ENCODE results near the gene PCARE. TPM values are rescaled to one million over a fixed set of nuclear protein-coding genes. Genes with fewer than 3 reads are reported as not detected.

The PCARE gene
- total and polyA plus RNA-seq, 2 of the 8 experiments (the other 6 are each of a cell fraction or from before 2014, with no cell fraction given), result not detected

DNA sequence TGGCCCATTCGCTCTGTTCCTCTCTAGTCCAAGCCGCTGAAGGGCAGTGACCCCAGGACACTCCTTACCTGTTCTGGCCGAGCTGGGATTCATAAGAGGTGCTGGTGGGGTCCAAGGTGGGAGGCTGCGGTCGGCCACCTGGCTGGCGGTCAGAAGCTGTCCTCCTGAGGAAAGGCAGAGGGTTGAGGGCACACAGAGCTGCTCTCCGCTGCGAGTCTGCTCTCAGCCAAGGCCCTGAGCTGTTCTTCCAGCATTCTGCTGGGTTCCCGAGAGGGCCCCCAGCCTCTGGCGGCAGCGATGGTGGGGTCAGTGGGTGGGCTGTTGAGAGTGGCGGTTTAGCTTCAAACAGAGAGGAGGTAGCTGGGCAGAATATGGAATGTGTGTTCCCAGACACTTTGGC, 3.8 kb downstream of the PCARE start:
- Histone ChIP-seq H2BK20ac (ENCODE audit: low read length) (no peak overlapping the region), H3K14ac (ENCODE audit: insufficient read length) (no peak overlapping the region), H2BK15ac (ENCODE audit: low read length) (no peak overlapping the region), H3K4me3 (ENCODE audit: extremely low read depth in 1 of 4, insufficient read depth in 2 of 4, low read depth in 3 of 4, low read length in 4 of 4) (no peak overlapping the region), H3K27ac (ENCODE audit: low read depth, low read length) (no peak overlapping the region), H2BK5ac (ENCODE audit: low read depth, low read length) (no peak overlapping the region), H2BK12ac (ENCODE audit: low read depth, low read length) (no peak overlapping the region), H3K23me2 (ENCODE audit: low read depth, low read length) (no peaks in the 10 kb centered on the region), H4K5ac (ENCODE audit: insufficient read length, low read depth, low read length) (no peak overlapping the region), H4K91ac (replicated peaks; ENCODE audit: insufficient read length, low read length) (no peak overlapping the region), H4K8ac (ENCODE audit: extremely low read depth, insufficient read depth, low read length) (no peak overlapping the region), H3K56ac (replicated peaks; ENCODE audit: insufficient read length, low read depth, low read length) (no peak overlapping the region), H3K4me1 (replicated peaks in 1 of 4; ENCODE audit: control insufficient read depth in 3 of 4, insufficient read depth in 4 of 4, low read length in 3 of 4) (no peaks in the 10 kb centered on the region; a peak in 3 of 7 replicates), H4K20me1 (replicated peaks in 1 of 2; ENCODE audit: control insufficient read depth in 1 of 2, insufficient read depth in 2 of 2, low read length in 2 of 2) (no peaks in the 10 kb centered on the region), H3K9me3 (ENCODE audit: insufficient read depth in 2 of 2, low read depth in 1 of 2, low read length in 1 of 2) (no peaks in the 10 kb centered on the region), H2AFZ (ENCODE audit: low read length) (no peak overlapping the region), H3K27me3 (replicated peaks in 1 of 4; ENCODE audit: control insufficient read depth in 3 of 4, extremely low read depth in 1 of 4, insufficient read depth in 3 of 4, low read length in 3 of 4) (no peaks in the 10 kb centered on the region), H3K18ac (ENCODE audit: extremely low read depth, low read length) (no peak overlapping the region), H2AK5ac (ENCODE audit: low read depth, low read length) (no peak overlapping the region), H3K4me2 (ENCODE audit: insufficient read depth in 1 of 2, low read depth in 2 of 2, low read length in 2 of 2) (no peak overlapping the region), H3K36me3 (ENCODE audit: control insufficient read depth in 2 of 4, insufficient read depth in 4 of 4, low read length in 3 of 4) (no peaks in the 10 kb centered on the region), H3K9ac (replicated peaks in 1 of 4; ENCODE audit: extremely low read depth in 1 of 4, low read depth in 3 of 4, low read length in 3 of 4) (no peak overlapping the region), H3K79me1 (ENCODE audit: low read depth, low read length) (no peaks in the 10 kb centered on the region), H3K79me2 (ENCODE audit: control insufficient read depth in 1 of 2, insufficient read depth in 2 of 2, low read length in 2 of 2) (no peaks in the 10 kb centered on the region), H3K4ac (replicated peaks; ENCODE audit: insufficient read length, low read depth, low read length) (no peak overlapping the region), H3K23ac (ENCODE audit: insufficient read length) (no peak overlapping the region), H2BK120ac (replicated peaks; ENCODE audit: low read depth, low read length) (no peak overlapping the region)
- ChIA-PET CTCF (ENCODE audit: partially characterized antibody) (interaction anchor here (1.0 to 1.1 kb wide), 2 partner anchors 9 to 30 kb away, joined by 3 read pairs; no protein-coding TSS in a partner anchor), POLR2A (ENCODE audit: partially characterized antibody) (no interaction called here)
- TF ChIP-seq CBX5 (IDR thresholded peaks at IDR 0.05; ENCODE audit: low read depth, low read length), result no peak
- no peak for TF ChIP-seq EP300 (IDR thresholded peaks at IDR 0.05; ENCODE audit: borderline replicate concordance in 1 of 2, low read depth in 2 of 2, low read length in 2 of 2)
- TF ChIP-seq TAF1 (IDR thresholded peaks at IDR 0.05; ENCODE audit: low read depth, low read length), result no peak
- TF ChIP-seq ZNF274 (IDR thresholded peaks at IDR 0.05; ENCODE audit: borderline replicate concordance, extremely low read depth, low read length), result no peak
- no peak for TF ChIP-seq NANOG (IDR thresholded peaks at IDR 0.05; ENCODE audit: insufficient read depth, low read depth, low read length, poor library complexity, severe bottlenecking)
- no peak for TF ChIP-seq CHD2 (IDR thresholded peaks at IDR 0.05; ENCODE audit: low read length)
- no peak for TF ChIP-seq POLR2A (IDR thresholded peaks at IDR 0.05; ENCODE audit: control extremely low read depth in 1 of 2, low read depth in 2 of 2, low read length in 2 of 2)
- no peak for TF ChIP-seq BCL11A (IDR thresholded peaks at IDR 0.05; ENCODE audit: low read depth in 2 of 2, low read length in 2 of 2)
- no peak for TF ChIP-seq JUND (IDR thresholded peaks at IDR 0.05; ENCODE audit: low read length)
- no peak for TF ChIP-seq SIN3A (conservative IDR thresholded peaks at IDR 0.05 in 1 of 2, IDR thresholded peaks at IDR 0.05 in 1 of 2; ENCODE audit: low read depth in 1 of 2, low read length in 2 of 2)
- no peak for TF ChIP-seq RNF2 (IDR thresholded peaks at IDR 0.05; ENCODE audit: borderline replicate concordance, low read depth, low read length, missing control alignments, poor library complexity, severe bottlenecking)
- peak in 1 of 2 experiments; percentile 37 for DNase-seq (ENCODE audit: low read depth in 1 of 2, low spot score in 2 of 2)
- no peak for FAIRE-seq
- WGBS, 2 experiments (ENCODE audit: extremely low coverage in 1 of 2, insufficient coverage in 1 of 2, insufficient read length in 1 of 2, insufficient replicate concordance in 2 of 2, low coverage in 1 of 2, low lambda C conversion rate in 2 of 2, missing lambda C conversion rate in 1 of 2), result 84% methylated on average over 11 of the region's 12 CpGs; no CpG with 5 or more reads in 1 of the 2 experiments

Measured in H1 (cell line).